KMS-11 (cell line): ENCODE data around the gene PLEKHA5.

Source experiments
- H2AFZ ChIP-seq: fragments of 200-600 bp; sonication (generic); 2 replicates; pipeline ENCODE4 v1.6.1; 2016; ENCODE audit warnings: antibody characterized with exemption, mixed run types, low read depth
- H3K27ac ChIP-seq: fragments of 200-600 bp; sonication (generic); 2 replicates; pipeline ENCODE4 v1.6.1; 2016; ENCODE audit warnings: mild to moderate bottlenecking, mixed run types
- H3K27me3 ChIP-seq: fragments of 200-600 bp; sonication (generic); 2 replicates; pipeline ENCODE4 v1.6.1; 2017; ENCODE audit warnings: mild to moderate bottlenecking, low read depth, mixed run types, moderate library complexity; ENCODE audit not compliant: insufficient read depth
- H3K36me3 ChIP-seq: fragments of 200-600 bp; sonication (generic); 2 replicates; pipeline ENCODE4 v1.6.1; 2017; ENCODE audit warnings: mild to moderate bottlenecking, mixed run types; ENCODE audit not compliant: insufficient read depth
- H3K4me1 ChIP-seq: fragments of 200-600 bp; sonication (generic); 2 replicates; pipeline ENCODE4 v1.6.1; 2016; ENCODE audit warnings: mild to moderate bottlenecking, low read depth, mixed run types; ENCODE audit not compliant: poor library complexity, severe bottlenecking
- H3K4me2 ChIP-seq: fragments of 200-600 bp; sonication (generic); 2 replicates; pipeline ENCODE4 v1.7.0; 2016; ENCODE audit warnings: mild to moderate bottlenecking, mixed run types
- H3K4me3 ChIP-seq: fragments of 200-600 bp; sonication (generic); IDR thresholded peaks from 2 replicates; pipeline ENCODE4 v1.6.1; 2017; ENCODE audit warnings: low read depth, low read length, mixed read lengths; ENCODE audit not compliant: insufficient read depth
- H3K79me2 ChIP-seq: fragments of 200-600 bp; sonication (generic); 2 replicates; pipeline ENCODE4 v1.6.1; 2016; ENCODE audit warnings: low read depth, mixed run types; ENCODE audit not compliant: insufficient read depth
- H3K9ac ChIP-seq: fragments of 200-600 bp; sonication (generic); 2 replicates; pipeline ENCODE4 v1.6.1; 2016; ENCODE audit warnings: mild to moderate bottlenecking, mixed run types
- H4K20me1 ChIP-seq: fragments of 200-600 bp; sonication (generic); 2 replicates; pipeline ENCODE4 v1.6.1; 2016; ENCODE audit warnings: mild to moderate bottlenecking, mixed run types; ENCODE audit not compliant: insufficient read depth
- TF ChIP-seq, protein P1 (sequence below): fragments of 200-600 bp; sonication (generic); conservative IDR thresholded peaks from 2 replicates; pipeline ENCODE4 v1.6.1; 2017; ENCODE audit warnings: low read depth, mild to moderate bottlenecking, antibody characterized with exemption, low read length, moderate library complexity, mixed read lengths

PLEKHA5 gene

GRCh38 chr12:19222558-19222957, 93.0 kb downstream of the PLEKHA5 start:
- TF ChIP-seq, protein P1, sequence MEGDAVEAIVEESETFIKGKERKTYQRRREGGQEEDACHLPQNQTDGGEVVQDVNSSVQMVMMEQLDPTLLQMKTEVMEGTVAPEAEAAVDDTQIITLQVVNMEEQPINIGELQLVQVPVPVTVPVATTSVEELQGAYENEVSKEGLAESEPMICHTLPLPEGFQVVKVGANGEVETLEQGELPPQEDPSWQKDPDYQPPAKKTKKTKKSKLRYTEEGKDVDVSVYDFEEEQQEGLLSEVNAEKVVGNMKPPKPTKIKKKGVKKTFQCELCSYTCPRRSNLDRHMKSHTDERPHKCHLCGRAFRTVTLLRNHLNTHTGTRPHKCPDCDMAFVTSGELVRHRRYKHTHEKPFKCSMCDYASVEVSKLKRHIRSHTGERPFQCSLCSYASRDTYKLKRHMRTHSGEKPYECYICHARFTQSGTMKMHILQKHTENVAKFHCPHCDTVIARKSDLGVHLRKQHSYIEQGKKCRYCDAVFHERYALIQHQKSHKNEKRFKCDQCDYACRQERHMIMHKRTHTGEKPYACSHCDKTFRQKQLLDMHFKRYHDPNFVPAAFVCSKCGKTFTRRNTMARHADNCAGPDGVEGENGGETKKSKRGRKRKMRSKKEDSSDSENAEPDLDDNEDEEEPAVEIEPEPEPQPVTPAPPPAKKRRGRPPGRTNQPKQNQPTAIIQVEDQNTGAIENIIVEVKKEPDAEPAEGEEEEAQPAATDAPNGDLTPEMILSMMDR = no peak
- Histone ChIP-seq H3K27me3 (no peaks in the 10 kb centered on the region), H3K4me3 (no peak overlapping the region), H3K4me2 (no peak overlapping the region), H3K27ac (no peak overlapping the region), H3K9ac (no peak overlapping the region), H3K79me2 (no peaks in the 10 kb centered on the region), H2AFZ (no peak overlapping the region), H3K4me1 (peaks cover 5% of the 10 kb centered on the region), H4K20me1 (no peaks in the 10 kb centered on the region), H3K36me3 (no peaks in the 10 kb centered on the region)

GRCh38 chr12:19223018-19223417, 93.5 kb downstream of the PLEKHA5 start:
- Histone ChIP-seq H2AFZ (no peak overlapping the region), H3K27me3 (no peaks in the 10 kb centered on the region), H3K79me2 (no peaks in the 10 kb centered on the region), H3K4me3 (no peak overlapping the region), H3K36me3 (no peaks in the 10 kb centered on the region), H3K9ac (no peak overlapping the region), H3K4me2 (no peak overlapping the region), H3K27ac (no peak overlapping the region), H3K4me1 (peaks cover 5% of the 10 kb centered on the region), H4K20me1 (no peaks in the 10 kb centered on the region)
- TF ChIP-seq, protein P1 = peak; percentile 20; the same call in 1 of the 2 replicates

- Histone ChIP-seq H3K36me3 (no peaks in the 10 kb centered on the region), H3K9ac (no peak overlapping the region), H3K4me2 (no peak overlapping the region), H3K4me1 (peaks cover 5% of the 10 kb centered on the region), H3K27me3 (no peaks in the 10 kb centered on the region), H3K27ac (no peak overlapping the region), H3K4me3 (no peak overlapping the region), H4K20me1 (no peaks in the 10 kb centered on the region), H3K79me2 (no peaks in the 10 kb centered on the region), H2AFZ (no peak overlapping the region)
- TF ChIP-seq, protein P1 = no peak
Observed at GRCh38 chr12:19223695-19224094, 94.2 kb downstream of the PLEKHA5 start.

DNA sequence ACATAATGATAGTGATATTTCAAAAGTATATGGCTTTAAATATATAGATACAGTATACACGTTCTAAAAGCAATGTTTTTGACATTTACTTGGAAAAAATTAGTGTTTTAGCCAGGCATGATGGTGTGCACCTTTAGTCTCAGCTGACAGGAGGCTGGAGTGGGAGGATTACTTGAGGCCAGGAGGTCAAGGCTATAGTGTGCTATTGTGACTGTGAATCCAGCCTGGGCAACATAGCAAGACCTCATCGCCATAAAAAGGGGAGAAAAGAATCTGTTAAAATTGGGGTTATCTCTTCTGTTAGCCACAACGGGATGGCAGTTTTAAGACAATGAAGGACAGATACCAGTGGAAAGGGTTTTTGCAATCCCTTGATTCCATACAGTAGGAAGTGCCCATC, 95.2 kb downstream of the PLEKHA5 start:
- no peak overlapping the region for H3K9ac ChIP-seq
- H3K4me2 ChIP-seq = no peak overlapping the region
- TF ChIP-seq, protein P1 = no peak
- H3K27me3 ChIP-seq = no peaks in the 10 kb centered on the region
- H3K36me3 ChIP-seq = no peaks in the 10 kb centered on the region
- no peaks in the 10 kb centered on the region for H3K79me2 ChIP-seq
- H4K20me1 ChIP-seq = no peaks in the 10 kb centered on the region
- no peak overlapping the region for H3K27ac ChIP-seq
- no peak overlapping the region for H2AFZ ChIP-seq
- no peak overlapping the region for H3K4me3 ChIP-seq
- H3K4me1 ChIP-seq = peaks cover 5% of the 10 kb centered on the region
